Measurements from ENCODE around the gene MYLK2. TPM values are rescaled to one million over a fixed set of nuclear protein-coding genes. Genes with fewer than 3 reads are reported as not detected.
"Not testable (repeated sequence)": the region's sequence is repeated elsewhere in the genome, so short reads cannot be mapped to it uniquely, and the experiment has no call there.

MYLK2 gene
- total RNA-seq, 2 experiments from 2014 or later: not detected

GRCh38 chr20:31813611-31814010 lies 5.5 kb upstream of the MYLK2 start:
- no peak for ATAC-seq (ENCODE audit: poor library complexity)
- no peaks in the 10 kb centered on the region for H3K36me3 ChIP-seq (ENCODE audit: insufficient read depth, low read length)
- H3K27me3 ChIP-seq (ENCODE audit: control insufficient read depth in 1 of 2, insufficient read depth in 2 of 2, low read length in 2 of 2): no peaks in the 10 kb centered on the region
- Mint-ChIP-seq H3K4me1 (ENCODE audit: low read depth) (no peaks in the 10 kb centered on the region), H3K9me3 (no peaks in the 10 kb centered on the region), H3K27ac (no peak overlapping the region), H3K27me3 (no peaks in the 10 kb centered on the region), H3K36me3 (ENCODE audit: low read depth) (no peaks in the 10 kb centered on the region), H3K4me3 (no peak overlapping the region)
- H3K4me3 ChIP-seq (ENCODE audit: low read length): no peak overlapping the region
- ChIA-PET POLR2A (no interaction called here), CTCF (interaction anchor here (0.7 kb wide), 2 partner anchors 17 to 36 kb away, joined by 3 read pairs; no protein-coding TSS in a partner anchor)
- TF ChIP-seq CTCF (IDR thresholded peaks at IDR 0.05): no peak
- H3K9me3 ChIP-seq (ENCODE audit: control insufficient read depth in 1 of 2, insufficient read depth in 1 of 2, low read length in 2 of 2): no peaks in the 10 kb centered on the region
- DNase-seq: no peak
- H3K4me1 ChIP-seq (ENCODE audit: insufficient read depth, low read length): no peaks in the 10 kb centered on the region
- no peak overlapping the region for H3K27ac ChIP-seq (ENCODE audit: low read depth in 1 of 2, low read length in 2 of 2)
- intact Hi-C loops (cut with DNase I, micrococcal nuclease): no loop called here

- H3K27me3 ChIP-seq (ENCODE audit: control insufficient read depth in 1 of 2, insufficient read depth in 2 of 2, low read length in 2 of 2); POLR2A ChIA-PET; H3K27ac Mint-ChIP-seq; H3K4me3 ChIP-seq (ENCODE audit: low read length); H3K4me1 Mint-ChIP-seq (ENCODE audit: low read depth); H3K27ac ChIP-seq (ENCODE audit: low read depth in 1 of 2, low read length in 2 of 2); ATAC-seq (ENCODE audit: poor library complexity); H3K36me3 ChIP-seq (ENCODE audit: insufficient read depth, low read length); H3K9me3 Mint-ChIP-seq; H3K36me3 Mint-ChIP-seq (ENCODE audit: low read depth); DNase-seq; H3K4me3 Mint-ChIP-seq; H3K27me3 Mint-ChIP-seq; intact Hi-C loops (cut with DNase I, micrococcal nuclease); H3K9me3 ChIP-seq (ENCODE audit: control insufficient read depth in 1 of 2, insufficient read depth in 1 of 2, low read length in 2 of 2); H3K4me1 ChIP-seq (ENCODE audit: insufficient read depth, low read length): not testable (repeated sequence)
- CTCF ChIA-PET: interaction anchor here (0.7 kb wide), 2 partner anchors 17 to 36 kb away, joined by 3 read pairs; no protein-coding TSS in a partner anchor
Measured at GRCh38 chr20:31814142-31814541, 5.0 kb upstream of the MYLK2 start.

- Mint-ChIP-seq H3K27ac (no peak overlapping the region), H3K4me1 (ENCODE audit: low read depth) (no peaks in the 10 kb centered on the region), H3K9me3 (no peaks in the 10 kb centered on the region), H3K27me3 (no peaks in the 10 kb centered on the region), H3K4me3 (no peak overlapping the region), H3K36me3 (ENCODE audit: low read depth) (no peaks in the 10 kb centered on the region)
- Histone ChIP-seq H3K27ac (ENCODE audit: low read depth in 1 of 2, low read length in 2 of 2) (no peak overlapping the region), H3K4me3 (ENCODE audit: low read length) (no peak overlapping the region), H3K4me1 (ENCODE audit: insufficient read depth, low read length) (no peaks in the 10 kb centered on the region), H3K36me3 (ENCODE audit: insufficient read depth, low read length) (no peaks in the 10 kb centered on the region), H3K27me3 (ENCODE audit: control insufficient read depth in 1 of 2, insufficient read depth in 2 of 2, low read length in 2 of 2) (no peaks in the 10 kb centered on the region), H3K9me3 (ENCODE audit: control insufficient read depth in 1 of 2, insufficient read depth in 1 of 2, low read length in 2 of 2) (no peaks in the 10 kb centered on the region)
- POLR2A ChIA-PET: no interaction called here
- ATAC-seq (ENCODE audit: poor library complexity) (no peak), DNase-seq (no peak)
- CTCF ChIA-PET: no interaction called here
- intact Hi-C loops (cut with DNase I, micrococcal nuclease): no loop called here
- no peak for TF ChIP-seq CTCF (IDR thresholded peaks at IDR 0.05)
Measured at GRCh38 chr20:31815408-31816188, 3.6 kb upstream of the MYLK2 start.

GRCh38 chr20:31816221-31816620 lies 2.9 kb upstream of the MYLK2 start:
- Histone ChIP-seq H3K4me3 (ENCODE audit: low read length) (no peak overlapping the region), H3K36me3 (ENCODE audit: insufficient read depth, low read length) (no peaks in the 10 kb centered on the region), H3K27ac (ENCODE audit: low read depth in 1 of 2, low read length in 2 of 2) (no peak overlapping the region), H3K27me3 (ENCODE audit: control insufficient read depth in 1 of 2, insufficient read depth in 2 of 2, low read length in 2 of 2) (no peaks in the 10 kb centered on the region), H3K9me3 (ENCODE audit: control insufficient read depth in 1 of 2, insufficient read depth in 1 of 2, low read length in 2 of 2) (no peaks in the 10 kb centered on the region), H3K4me1 (ENCODE audit: insufficient read depth, low read length) (no peaks in the 10 kb centered on the region)
- no peaks in the 10 kb centered on the region for H3K4me1 Mint-ChIP-seq (ENCODE audit: low read depth)
- intact Hi-C loops (cut with DNase I, micrococcal nuclease): no loop called here
- no peak for DNase-seq
- CTCF ChIA-PET: no interaction called here
- no peak overlapping the region for H3K27ac Mint-ChIP-seq
- POLR2A ChIA-PET: no interaction called here
- H3K36me3 Mint-ChIP-seq (ENCODE audit: low read depth): no peaks in the 10 kb centered on the region
- ATAC-seq (ENCODE audit: poor library complexity): no peak
- H3K4me3 Mint-ChIP-seq: no peak overlapping the region
- TF ChIP-seq CTCF (IDR thresholded peaks at IDR 0.05): no peak
- H3K9me3 Mint-ChIP-seq: no peaks in the 10 kb centered on the region
- H3K27me3 Mint-ChIP-seq: no peaks in the 10 kb centered on the region
